ENCODE results near the gene EVI2B. TPM values are rescaled to one million over a fixed set of nuclear protein-coding genes. Genes with fewer than 3 reads are reported as not detected.
A peak's percentile ranks its signal among the peaks of the same experiment; 100 is the strongest.

The EVI2B gene
- total RNA-seq, 1 donor from 2014 or later = not detected

GRCh38 chr17:31275116-31275515 is 38.7 kb downstream of the EVI2B start:
- no peaks in the 10 kb centered on the region for H3K27me3 ChIP-seq (ENCODE audit: control insufficient read depth, insufficient read depth, low read length)
- TF ChIP-seq CTCF (IDR thresholded peaks at IDR 0.05; ENCODE audit: insufficient read depth, low read length, poor library complexity, severe bottlenecking) = no peak
- no peaks in the 10 kb centered on the region for H3K36me3 ChIP-seq (ENCODE audit: control insufficient read depth, insufficient read depth, low read length)
- H3K4me3 ChIP-seq (ENCODE audit: low read depth, low read length) = no peak overlapping the region
- no peak for DNase-seq (ENCODE audit: low read depth)

- H3K36me3 ChIP-seq (ENCODE audit: control insufficient read depth, insufficient read depth, low read length) = no peaks in the 10 kb centered on the region
- no peak for TF ChIP-seq CTCF (IDR thresholded peaks at IDR 0.05; ENCODE audit: insufficient read depth, low read length, poor library complexity, severe bottlenecking)
- DNase-seq (ENCODE audit: low read depth) = no peak
- no peak overlapping the region for H3K4me3 ChIP-seq (ENCODE audit: low read depth, low read length)
- no peaks in the 10 kb centered on the region for H3K27me3 ChIP-seq (ENCODE audit: control insufficient read depth, insufficient read depth, low read length)
Measured at GRCh38 chr17:31274252-31274651, 39.6 kb downstream of the EVI2B start.

GRCh38 chr17:31273516-31273915 is 40.3 kb downstream of the EVI2B start:
- Histone ChIP-seq H3K27me3 (ENCODE audit: control insufficient read depth, insufficient read depth, low read length) (no peaks in the 10 kb centered on the region), H3K36me3 (ENCODE audit: control insufficient read depth, insufficient read depth, low read length) (no peaks in the 10 kb centered on the region), H3K4me3 (ENCODE audit: low read depth, low read length) (no peak overlapping the region)
- no peak for DNase-seq (ENCODE audit: low read depth)
- no peak for TF ChIP-seq CTCF (IDR thresholded peaks at IDR 0.05; ENCODE audit: insufficient read depth, low read length, poor library complexity, severe bottlenecking)

GRCh38 chr17:31272803-31273202 is 41.1 kb downstream of the EVI2B start:
- no peak for DNase-seq (ENCODE audit: low read depth)
- Histone ChIP-seq H3K36me3 (ENCODE audit: control insufficient read depth, insufficient read depth, low read length) (no peaks in the 10 kb centered on the region), H3K27me3 (ENCODE audit: control insufficient read depth, insufficient read depth, low read length) (no peaks in the 10 kb centered on the region), H3K4me3 (ENCODE audit: low read depth, low read length) (no peak overlapping the region)
- TF ChIP-seq CTCF (IDR thresholded peaks at IDR 0.05; ENCODE audit: insufficient read depth, low read length, poor library complexity, severe bottlenecking) = no peak

GRCh38 chr17:31272236-31272635 is 41.6 kb downstream of the EVI2B start:
- no peak for TF ChIP-seq CTCF (IDR thresholded peaks at IDR 0.05; ENCODE audit: insufficient read depth, low read length, poor library complexity, severe bottlenecking)

GRCh38 chr17:31269578-31269983 is 44.3 kb downstream of the EVI2B start:
- Histone ChIP-seq H3K4me3 (ENCODE audit: low read depth, low read length) (no peak overlapping the region), H3K27me3 (ENCODE audit: control insufficient read depth, insufficient read depth, low read length) (no peaks in the 10 kb centered on the region), H3K36me3 (ENCODE audit: control insufficient read depth, insufficient read depth, low read length) (no peaks in the 10 kb centered on the region)
- DNase-seq (ENCODE audit: low read depth) = peak; percentile 98
- no peak for TF ChIP-seq CTCF (IDR thresholded peaks at IDR 0.05; ENCODE audit: insufficient read depth, low read length, poor library complexity, severe bottlenecking)

More at GRCh38 chr17:31272236-31272635, 41.6 kb downstream of the EVI2B start:
- no peak for DNase-seq (ENCODE audit: low read depth)
- H3K27me3 ChIP-seq (ENCODE audit: control insufficient read depth, insufficient read depth, low read length) = no peaks in the 10 kb centered on the region
- H3K36me3 ChIP-seq (ENCODE audit: control insufficient read depth, insufficient read depth, low read length) = no peaks in the 10 kb centered on the region
- H3K4me3 ChIP-seq (ENCODE audit: low read depth, low read length) = no peak overlapping the region
